GM12892 (cell line): ENCODE measurements around the gene TTC22.

ENCODE experiments used
- POLR2A ChIP-seq: IDR thresholded peaks from 2 replicates; pipeline ENCODE4 v1.6.1; 2011; ENCODE audit warnings: low read depth, low read length, control low read depth
- POLR2AphosphoS5 ChIP-seq: IDR thresholded peaks from 2 replicates; pipeline ENCODE4 v1.6.1; 2011; ENCODE audit warnings: low read depth, low read length, control low read depth

DNA sequence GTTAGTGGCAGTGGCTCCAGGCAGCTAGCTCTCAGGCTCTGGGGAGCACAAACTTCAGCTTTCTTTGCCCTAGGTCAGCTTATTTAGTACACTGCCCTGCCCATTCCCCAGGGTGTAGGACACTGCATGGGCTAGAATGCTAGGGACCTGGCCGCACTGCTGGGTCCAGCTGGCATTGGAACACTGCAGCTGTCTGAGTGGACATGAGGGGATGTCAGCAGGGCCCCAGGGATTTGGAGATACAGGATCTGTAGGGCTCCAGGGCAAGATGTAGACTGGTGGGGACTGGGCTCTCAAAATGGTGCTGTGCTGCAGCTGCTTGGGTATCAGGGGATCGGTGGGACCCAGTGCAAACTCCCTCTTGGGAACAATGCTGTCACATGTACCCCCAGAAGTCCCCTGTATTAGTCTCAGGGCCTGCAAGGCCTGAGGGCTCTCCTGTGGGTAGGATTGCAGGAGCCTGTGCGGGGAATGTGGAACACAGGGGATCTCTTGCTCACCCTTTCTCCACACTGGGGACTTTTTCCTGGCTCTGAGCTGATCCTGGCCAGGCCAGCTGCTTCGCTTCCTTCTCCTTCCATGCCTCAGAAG, 25.2 kb upstream of the TTC22 start:
- TF ChIP-seq POLR2A: no peak
- TF ChIP-seq POLR2AphosphoS5: no peak
